ENCODE measurements around the gene DCTD. TPM values are rescaled to one million over a fixed set of nuclear protein-coding genes. Genes with fewer than 3 reads are reported as not detected.

The DCTD gene
- total and polyA plus RNA-seq, 10 of the 15 experiments (the other 5 are each of a cell fraction or from before 2014, with no cell fraction given): 37.8 to 137 (median 92.1) TPM

- WGBS (ENCODE audit: insufficient coverage, insufficient replicate concordance, low lambda C conversion rate, missing lambda C conversion rate): 84% methylated on average over 3 of the region's 3 CpGs
- Histone ChIP-seq H2AFZ (ENCODE audit: control insufficient read depth, low read depth, low read length) (no peak overlapping the region), H3K27ac (ENCODE audit: control insufficient read depth, insufficient read depth) (no peak overlapping the region), H3K9me3 (replicated peaks; ENCODE audit: control insufficient read depth, insufficient read depth, low read length) (no peaks in the 10 kb centered on the region), H3K36me3 (ENCODE audit: control insufficient read depth in 2 of 2, insufficient read depth in 2 of 2, low read length in 1 of 2) (peaks cover 10 to 19% of the 10 kb centered on the region in 2 experiments; a peak in 3 of 4 replicates), H3K27me3 (replicated peaks in 1 of 2; ENCODE audit: control insufficient read depth in 2 of 2, insufficient read depth in 2 of 2, low read length in 1 of 2) (no peaks in the 10 kb centered on the region), H3K4me1 (ENCODE audit: control insufficient read depth, insufficient read depth, low read length) (no peaks in the 10 kb centered on the region; the same call in 1 of the 2 replicates), H3K79me2 (ENCODE audit: control insufficient read depth, insufficient read depth, low read length) (peaks cover 7% of the 10 kb centered on the region), H3K4me3 (no peak overlapping the region), H4K20me1 (ENCODE audit: control insufficient read depth, insufficient read depth) (no peaks in the 10 kb centered on the region), H3K9ac (ENCODE audit: control insufficient read depth, insufficient read depth, low read length) (no peak overlapping the region), H3K4me2 (ENCODE audit: control insufficient read depth, insufficient read depth) (no peak overlapping the region)
- ATAC-seq: 0 out of 3 replicates have a peak, but pooled peaks have one; percentile 12
- intact Hi-C loops (cut with micrococcal nuclease; ENCODE audit: unreplicated experiment) (no loop called here), in situ Hi-C loops (cut with MboI) (no loop called here)
- ChIA-PET POLR2A (interaction anchor here (1.1 kb wide), 1 partner anchor 10 kb away, joined by 4 read pairs; no protein-coding TSS in a partner anchor), RAD21 (ENCODE audit: unreplicated experiment) (interaction anchor here (0.6 kb wide), 1 partner anchor 10 kb away, joined by 4 read pairs; no protein-coding TSS in a partner anchor), CTCF (interaction anchor here (0.9 to 2.6 kb wide), 2 partner anchors 17 to 354 kb away, joined by 3 to 24 read pairs; no protein-coding TSS in a partner anchor), SMC1A (ENCODE audit: uncharacterized antibody, unreplicated experiment) (interaction anchor here (0.6 to 2.1 kb wide), 2 partner anchors 17 to 308 kb away, joined by 3 to 7 read pairs; no protein-coding TSS in a partner anchor)
- no TSS peak for BruUV-seq (replicated peaks)
- no peak for DNase-seq (ENCODE audit: low read depth, low spot score)
- FAIRE-seq: no peak
- TF ChIP-seq KAT2A (conservative IDR thresholded peaks at IDR 0.05; ENCODE audit: control insufficient read depth, low read depth, low read length) (no peak), ZBTB40 (IDR thresholded peaks at IDR 0.05; ENCODE audit: borderline replicate concordance) (no peak), SREBF1 (IDR thresholded peaks at IDR 0.05; ENCODE audit: low read length) (no peak), ZBTB11 (CRISPR knock-in tag; IDR thresholded peaks at IDR 0.05) (no peak), MEF2B (IDR thresholded peaks at IDR 0.05; ENCODE audit: partially characterized antibody, poor library complexity, severe bottlenecking) (no peak), IRF5 (IDR thresholded peaks at IDR 0.05; ENCODE audit: borderline replicate concordance) (no peak), E4F1 (IDR thresholded peaks at IDR 0.05; ENCODE audit: borderline replicate concordance, partially characterized antibody) (no peak), BCL3 (IDR thresholded peaks at IDR 0.05; ENCODE audit: borderline replicate concordance, insufficient read depth, low read depth, low read length, poor library complexity, severe bottlenecking) (no peak), NFXL1 (IDR thresholded peaks at IDR 0.05; ENCODE audit: borderline replicate concordance) (no peak)
These were observed 9.1 kb downstream of the DCTD start for GRCh38 chr4:182908124-182908523.
